HCT116 (cell line): ENCODE results near the gene CFAP58.

Experiments used
- ELF1 ChIP-seq: IDR thresholded peaks from 2 replicates; pipeline ENCODE4 v1.6.1; 2012; ENCODE audit warnings: low read depth, borderline replicate concordance
- POLR2A ChIP-seq: IDR thresholded peaks from 2 replicates; pipeline ENCODE4 v1.7.0; 2011; ENCODE audit warnings: borderline replicate concordance; ENCODE audit not compliant: insufficient read depth, insufficient read length; ENCODE audit errors: extremely low read depth
- ZNF274 ChIP-seq: fragments of 200-500 bp; sonication (Bioruptor generic); IDR thresholded peaks from 2 replicates; pipeline ENCODE4 v1.6.1; 2014; ENCODE audit warnings: mild to moderate bottlenecking, low read depth, low read length, inconsistent platforms
- TF ChIP-seq, protein P1 (sequence below), 3 experiments: fragments of 200-600 bp in 1 of 3; sonication (generic) in 1 of 3; IDR thresholded peaks in 2 of 3; conservative IDR thresholded peaks in 1 of 3; 2 replicates each; pipeline ENCODE4 v1.5.1; 2012 to 2017; ENCODE audit warnings: low read depth in 2 of 3, low read length in 2 of 3, antibody characterized with exemption in 1 of 3, borderline replicate concordance in 1 of 3, control low read depth in 1 of 3, mild to moderate bottlenecking in 1 of 3, mixed read lengths in 1 of 3, mixed run types in 1 of 3, moderate library complexity in 1 of 3; ENCODE audit not compliant: insufficient read depth in 1 of 3
- TF ChIP-seq, protein P2 (sequence below): IDR thresholded peaks from 2 replicates; pipeline ENCODE4 v1.6.1; 2012; ENCODE audit warnings: low read depth
- TF ChIP-seq, protein P3 (sequence below): IDR thresholded peaks from 2 replicates; pipeline ENCODE4 v1.6.1; 2012

DNA sequence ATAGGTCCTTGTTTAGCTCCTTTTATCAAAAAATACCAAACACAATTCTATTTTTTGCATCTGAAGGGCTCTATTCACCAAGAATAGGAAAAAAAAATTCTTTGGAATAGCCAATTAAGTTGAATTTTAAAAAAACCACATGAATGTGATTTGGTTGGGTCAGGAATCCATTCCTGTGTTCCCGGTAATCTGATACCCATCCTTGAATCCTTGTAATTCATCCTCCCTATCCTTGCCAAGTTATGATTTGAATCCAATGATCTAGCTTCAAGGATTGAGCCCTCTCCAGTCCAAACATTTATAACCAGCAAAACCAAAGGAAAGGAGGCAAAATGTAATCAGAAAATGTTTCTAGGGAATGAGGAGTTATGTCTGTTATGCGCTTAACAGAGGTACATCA, 86.6 kb downstream of the CFAP58 start:
- TF ChIP-seq POLR2A (no peak), ZNF274 (no peak), ELF1 (no peak)
- TF ChIP-seq, protein P1, sequence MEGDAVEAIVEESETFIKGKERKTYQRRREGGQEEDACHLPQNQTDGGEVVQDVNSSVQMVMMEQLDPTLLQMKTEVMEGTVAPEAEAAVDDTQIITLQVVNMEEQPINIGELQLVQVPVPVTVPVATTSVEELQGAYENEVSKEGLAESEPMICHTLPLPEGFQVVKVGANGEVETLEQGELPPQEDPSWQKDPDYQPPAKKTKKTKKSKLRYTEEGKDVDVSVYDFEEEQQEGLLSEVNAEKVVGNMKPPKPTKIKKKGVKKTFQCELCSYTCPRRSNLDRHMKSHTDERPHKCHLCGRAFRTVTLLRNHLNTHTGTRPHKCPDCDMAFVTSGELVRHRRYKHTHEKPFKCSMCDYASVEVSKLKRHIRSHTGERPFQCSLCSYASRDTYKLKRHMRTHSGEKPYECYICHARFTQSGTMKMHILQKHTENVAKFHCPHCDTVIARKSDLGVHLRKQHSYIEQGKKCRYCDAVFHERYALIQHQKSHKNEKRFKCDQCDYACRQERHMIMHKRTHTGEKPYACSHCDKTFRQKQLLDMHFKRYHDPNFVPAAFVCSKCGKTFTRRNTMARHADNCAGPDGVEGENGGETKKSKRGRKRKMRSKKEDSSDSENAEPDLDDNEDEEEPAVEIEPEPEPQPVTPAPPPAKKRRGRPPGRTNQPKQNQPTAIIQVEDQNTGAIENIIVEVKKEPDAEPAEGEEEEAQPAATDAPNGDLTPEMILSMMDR (IDR thresholded peaks at IDR 0.05 in 2 of 3, conservative IDR thresholded peaks at IDR 0.05 in 1 of 3; ENCODE audit: borderline replicate concordance in 1 of 3, insufficient read depth in 1 of 3, low read depth in 2 of 3, low read length in 2 of 3): no peak
- TF ChIP-seq, protein P2, sequence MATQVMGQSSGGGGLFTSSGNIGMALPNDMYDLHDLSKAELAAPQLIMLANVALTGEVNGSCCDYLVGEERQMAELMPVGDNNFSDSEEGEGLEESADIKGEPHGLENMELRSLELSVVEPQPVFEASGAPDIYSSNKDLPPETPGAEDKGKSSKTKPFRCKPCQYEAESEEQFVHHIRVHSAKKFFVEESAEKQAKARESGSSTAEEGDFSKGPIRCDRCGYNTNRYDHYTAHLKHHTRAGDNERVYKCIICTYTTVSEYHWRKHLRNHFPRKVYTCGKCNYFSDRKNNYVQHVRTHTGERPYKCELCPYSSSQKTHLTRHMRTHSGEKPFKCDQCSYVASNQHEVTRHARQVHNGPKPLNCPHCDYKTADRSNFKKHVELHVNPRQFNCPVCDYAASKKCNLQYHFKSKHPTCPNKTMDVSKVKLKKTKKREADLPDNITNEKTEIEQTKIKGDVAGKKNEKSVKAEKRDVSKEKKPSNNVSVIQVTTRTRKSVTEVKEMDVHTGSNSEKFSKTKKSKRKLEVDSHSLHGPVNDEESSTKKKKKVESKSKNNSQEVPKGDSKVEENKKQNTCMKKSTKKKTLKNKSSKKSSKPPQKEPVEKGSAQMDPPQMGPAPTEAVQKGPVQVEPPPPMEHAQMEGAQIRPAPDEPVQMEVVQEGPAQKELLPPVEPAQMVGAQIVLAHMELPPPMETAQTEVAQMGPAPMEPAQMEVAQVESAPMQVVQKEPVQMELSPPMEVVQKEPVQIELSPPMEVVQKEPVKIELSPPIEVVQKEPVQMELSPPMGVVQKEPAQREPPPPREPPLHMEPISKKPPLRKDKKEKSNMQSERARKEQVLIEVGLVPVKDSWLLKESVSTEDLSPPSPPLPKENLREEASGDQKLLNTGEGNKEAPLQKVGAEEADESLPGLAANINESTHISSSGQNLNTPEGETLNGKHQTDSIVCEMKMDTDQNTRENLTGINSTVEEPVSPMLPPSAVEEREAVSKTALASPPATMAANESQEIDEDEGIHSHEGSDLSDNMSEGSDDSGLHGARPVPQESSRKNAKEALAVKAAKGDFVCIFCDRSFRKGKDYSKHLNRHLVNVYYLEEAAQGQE: no peak
- TF ChIP-seq, protein P3, sequence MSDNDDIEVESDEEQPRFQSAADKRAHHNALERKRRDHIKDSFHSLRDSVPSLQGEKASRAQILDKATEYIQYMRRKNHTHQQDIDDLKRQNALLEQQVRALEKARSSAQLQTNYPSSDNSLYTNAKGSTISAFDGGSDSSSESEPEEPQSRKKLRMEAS: no peak
